DMS 273 (cell line): Measurements from ENCODE around the gene UGP2.
A peak's percentile ranks its signal among the peaks of the same experiment; 100 is the strongest.
"Not testable (repeated sequence)": the region's sequence is repeated elsewhere in the genome, so short reads cannot be mapped to it uniquely, and the experiment has no call there.

Experiments
- DNase-seq: peaks from one replicate; lab custom pipeline; 2025; ENCODE audit not compliant: unreplicated experiment; lab: John Stamatoyannopoulos, UW

Gene UGP2

DNA sequence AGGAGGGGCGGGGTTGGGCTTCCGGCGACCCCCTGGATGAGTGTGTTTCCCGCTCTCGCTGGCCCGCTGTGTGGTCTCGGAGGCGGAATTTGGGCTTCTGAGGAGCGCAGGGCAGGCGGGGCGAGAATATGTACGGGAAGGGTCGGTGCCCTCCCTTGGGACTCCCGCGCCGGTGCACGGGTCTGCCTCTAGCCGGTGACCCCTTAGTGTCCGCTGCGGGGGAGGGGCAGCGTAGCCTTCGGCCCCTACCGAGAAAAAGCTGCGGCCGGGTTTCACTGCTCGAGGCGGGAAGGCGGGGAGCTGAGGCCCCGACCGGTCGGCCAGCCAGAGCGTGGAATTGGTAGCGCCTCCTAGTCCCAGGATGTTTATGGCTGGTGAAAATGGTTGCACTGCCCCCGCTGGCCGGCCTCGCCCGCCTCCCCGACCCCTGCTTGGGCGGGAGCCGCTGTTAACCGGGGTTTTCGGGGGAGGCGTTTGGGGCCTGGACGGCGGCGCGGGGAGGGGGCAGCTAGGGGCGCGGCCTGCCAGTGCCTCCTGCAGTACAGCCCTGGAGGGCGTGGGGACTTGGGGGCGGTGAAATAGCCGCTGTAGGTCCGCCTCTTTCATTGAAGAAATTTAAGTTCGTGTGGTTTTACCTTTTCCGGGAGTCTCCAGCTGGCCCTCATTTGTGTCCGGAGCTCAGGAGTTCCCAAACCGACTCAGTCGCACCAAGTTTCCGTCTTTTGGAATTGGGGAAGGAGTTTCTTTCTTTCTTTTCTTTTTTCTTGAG is at the start of gene UGP2:
Gene UGP2, plus strand, starts transcription at position 643 of the 769 bp plus-strand sequence. CDS start 290 bp downstream, outside the sequence.
- peak; percentile 95 for DNase-seq

GRCh38 chr2:63792530-63792929 is 49.2 kb upstream of the UGP2 start:
- no peak for DNase-seq

DNA sequence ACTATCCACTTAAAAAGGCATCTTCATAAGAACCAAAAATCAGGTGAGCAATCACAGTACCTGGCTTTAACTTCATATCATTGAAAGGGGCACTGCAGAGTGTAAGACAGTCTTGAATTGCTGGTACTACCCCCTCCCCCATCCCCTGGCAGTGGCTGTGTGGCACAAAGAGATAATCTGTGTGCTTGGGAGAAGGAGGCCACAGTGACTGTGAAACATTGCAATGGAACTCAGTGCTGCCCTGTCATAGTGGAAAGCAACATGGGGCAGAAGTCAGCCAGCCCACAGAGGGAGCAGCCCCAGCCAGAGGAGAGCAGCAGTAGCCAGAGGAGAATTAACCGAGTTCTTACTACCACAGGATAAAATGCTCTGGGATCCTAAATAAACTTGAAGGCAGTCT is 45.3 kb upstream of the UGP2 start:
- no peak for DNase-seq

- DNase-seq, result no peak
These were observed 44.9 kb upstream of the UGP2 start for GRCh38 chr2:63796796-63797195.

GRCh38 chr2:63801455-63801854 is 40.2 kb upstream of the UGP2 start:
- no peak for DNase-seq

- no peak for DNase-seq
These were observed 36.3 kb upstream of the UGP2 start for GRCh38 chr2:63805412-63805811.

DNA sequence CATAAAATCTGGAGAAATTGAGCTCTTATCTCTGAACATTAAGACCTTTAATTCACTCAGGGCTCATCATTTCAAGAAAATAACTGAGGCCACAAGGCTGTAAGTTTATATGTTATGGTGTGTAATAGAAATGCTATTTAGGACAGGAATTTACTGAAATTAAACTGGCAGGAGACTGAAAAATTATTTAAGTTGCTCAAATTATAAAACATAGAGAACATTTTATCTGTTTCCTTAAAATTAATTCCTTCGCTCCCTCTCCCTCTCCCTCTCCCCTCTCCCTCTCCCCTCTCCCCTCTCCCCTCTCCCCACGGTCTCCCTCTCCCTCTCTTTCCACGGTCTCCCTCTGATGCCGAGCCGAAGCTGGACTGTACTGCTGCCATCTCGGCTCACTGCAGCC is 33.7 kb upstream of the UGP2 start:
- DNase-seq, result not testable (repeated sequence)

DNA sequence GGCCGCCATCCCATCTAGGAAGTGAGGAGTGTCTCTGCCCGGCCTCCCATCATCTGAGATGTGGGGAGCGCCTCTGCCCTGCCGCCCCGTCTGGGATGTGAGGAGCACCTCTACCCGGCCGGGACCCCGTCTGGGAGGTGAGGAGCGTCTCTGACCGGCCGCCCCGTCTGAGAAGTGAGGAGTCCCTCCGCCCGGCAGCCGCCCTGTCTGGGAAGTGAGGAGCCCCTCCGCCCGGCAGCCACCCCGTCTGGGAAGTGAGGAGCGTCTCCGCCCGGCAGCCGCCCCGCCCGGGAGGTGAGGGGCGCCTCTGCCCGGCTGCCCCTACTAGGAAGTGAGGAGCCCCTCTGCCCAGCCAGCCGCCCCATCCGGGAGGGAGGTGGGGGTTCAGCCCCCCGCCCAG is 32.8 kb upstream of the UGP2 start:
- not testable (repeated sequence) for DNase-seq

GRCh38 chr2:63811063-63811462 is 30.6 kb upstream of the UGP2 start:
- DNase-seq, result no peak

DNA sequence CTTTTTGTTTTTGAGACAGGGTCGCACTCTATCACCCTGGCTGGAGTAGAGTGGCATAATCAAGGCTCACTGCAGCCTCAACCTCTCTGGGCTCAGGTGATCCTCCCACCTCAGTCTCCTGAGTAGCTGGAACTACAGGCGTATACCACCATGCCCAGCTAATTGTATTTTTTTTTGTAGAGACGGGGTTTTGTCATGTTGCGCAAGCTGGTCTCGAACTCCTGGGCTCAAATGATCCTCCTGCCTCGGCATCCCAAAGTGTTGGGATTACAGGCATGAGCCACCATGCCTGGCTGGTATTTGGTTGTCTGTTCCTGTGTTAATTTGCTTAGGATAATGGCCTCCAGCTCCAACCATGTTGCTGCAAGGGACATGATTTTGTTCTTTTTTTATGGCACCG is 29.8 kb upstream of the UGP2 start:
- not testable (repeated sequence) for DNase-seq

- no peak for DNase-seq
These were observed 27.6 kb upstream of the UGP2 start for GRCh38 chr2:63814114-63814513.

- DNase-seq, result no peak
These were observed 24.3 kb upstream of the UGP2 start for GRCh38 chr2:63817382-63817781.

DNA sequence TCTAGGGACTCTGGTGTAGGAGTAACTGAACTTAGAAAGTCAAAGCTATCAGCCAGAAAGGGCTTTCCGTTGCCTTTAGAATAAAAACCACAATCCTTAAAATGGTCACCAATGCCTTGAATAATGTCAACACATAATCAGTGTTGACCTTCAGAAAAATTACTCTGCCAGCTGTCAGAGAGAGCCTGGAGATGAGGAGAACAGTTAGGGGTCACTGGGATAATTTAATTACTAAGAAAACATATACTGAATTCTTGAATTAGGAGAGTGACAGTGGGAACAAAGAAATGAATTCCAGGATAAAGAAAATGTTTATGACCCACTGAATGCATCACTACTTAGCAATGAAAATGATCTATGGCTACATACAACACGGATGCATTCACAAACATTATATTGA is 23.4 kb upstream of the UGP2 start:
- DNase-seq, result no peak

DNA sequence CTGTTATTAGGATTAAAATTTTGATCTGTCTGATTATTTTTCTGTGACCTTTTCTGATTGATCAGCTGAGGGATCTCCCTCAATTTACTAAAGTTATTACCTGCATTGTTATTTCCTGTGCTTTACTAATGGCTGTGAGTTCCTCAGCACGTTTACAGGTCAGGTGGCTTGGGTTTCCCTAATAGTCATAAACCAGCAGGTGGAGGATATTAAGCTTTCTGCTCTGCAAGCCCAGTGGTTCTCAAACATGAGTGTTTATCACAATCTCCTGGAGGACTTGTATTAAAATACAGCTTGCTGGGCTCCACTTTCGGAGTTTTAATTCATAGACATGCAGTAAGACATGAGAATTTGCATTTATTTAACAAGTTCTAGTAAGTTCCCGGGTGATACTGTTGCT is 22.4 kb upstream of the UGP2 start:
- no peak for DNase-seq

- DNase-seq, result peak; percentile 53
These were observed 21.7 kb upstream of the UGP2 start for GRCh38 chr2:63819765-63820717.

DNA sequence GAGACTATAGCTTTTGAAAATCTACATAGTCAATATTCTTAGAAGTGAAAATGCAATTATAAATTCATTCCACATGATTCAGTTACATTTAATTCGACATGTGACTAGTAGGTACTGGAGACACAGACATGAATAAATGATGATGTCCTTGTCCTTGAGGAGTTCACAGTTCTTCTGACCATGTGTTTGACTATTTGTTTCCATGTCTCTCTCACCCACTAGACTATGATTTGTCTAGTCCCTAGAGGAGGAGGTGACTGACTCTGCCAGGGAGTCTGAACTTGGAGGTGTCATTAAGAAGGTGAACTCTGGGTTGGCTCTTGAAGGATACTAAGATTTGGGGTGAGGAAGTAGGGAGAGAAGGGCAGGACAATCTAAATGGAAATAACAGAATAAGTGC is 20.7 kb upstream of the UGP2 start:
- no peak for DNase-seq

GRCh38 chr2:63821396-63821795 is 20.3 kb upstream of the UGP2 start:
- DNase-seq, result no peak

- DNase-seq, result no peak
These were observed 19.2 kb upstream of the UGP2 start for GRCh38 chr2:63822478-63822877.

DNA sequence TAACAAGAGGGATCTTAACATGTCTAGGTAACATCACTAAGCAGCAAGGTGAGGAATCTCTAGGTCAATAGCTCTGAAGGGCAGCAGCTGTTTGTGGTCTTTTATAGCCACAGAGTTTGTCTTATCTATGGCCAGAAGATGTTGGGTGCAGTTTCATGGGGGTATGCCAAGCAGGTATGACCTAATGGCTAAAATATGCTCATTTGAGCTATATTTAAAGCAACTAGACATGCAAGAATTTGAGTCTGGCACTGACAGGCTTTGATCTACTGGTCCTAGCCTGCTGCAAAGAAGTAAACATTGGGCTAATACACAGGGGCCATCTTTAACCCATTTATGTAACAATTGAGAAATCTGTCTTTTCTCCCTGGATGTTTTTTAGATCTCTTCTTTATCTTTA is 13.9 kb upstream of the UGP2 start:
- no peak for DNase-seq

- no peak for DNase-seq
These were observed 10.5 kb upstream of the UGP2 start for GRCh38 chr2:63831176-63831575.

DNA sequence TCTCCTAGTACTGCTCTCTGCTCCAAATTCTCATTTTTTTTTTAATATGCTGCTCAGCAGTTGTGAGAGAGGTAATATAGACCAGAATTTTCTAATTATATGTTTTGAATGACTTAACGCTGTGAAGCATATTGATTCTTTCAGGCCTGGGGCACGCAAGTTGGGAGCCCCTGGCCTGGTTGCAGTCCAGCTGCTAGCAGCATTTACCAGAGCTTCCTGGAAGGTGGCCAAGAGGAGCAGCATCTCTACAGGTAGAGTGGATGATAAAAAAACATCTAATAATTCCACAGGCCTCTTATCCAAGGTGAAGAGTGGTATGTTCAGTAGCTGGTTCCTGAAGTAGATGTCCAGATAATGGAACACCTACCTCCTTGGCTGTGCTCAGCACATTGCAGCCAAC is 7.3 kb upstream of the UGP2 start:
- DNase-seq, result no peak

DNA sequence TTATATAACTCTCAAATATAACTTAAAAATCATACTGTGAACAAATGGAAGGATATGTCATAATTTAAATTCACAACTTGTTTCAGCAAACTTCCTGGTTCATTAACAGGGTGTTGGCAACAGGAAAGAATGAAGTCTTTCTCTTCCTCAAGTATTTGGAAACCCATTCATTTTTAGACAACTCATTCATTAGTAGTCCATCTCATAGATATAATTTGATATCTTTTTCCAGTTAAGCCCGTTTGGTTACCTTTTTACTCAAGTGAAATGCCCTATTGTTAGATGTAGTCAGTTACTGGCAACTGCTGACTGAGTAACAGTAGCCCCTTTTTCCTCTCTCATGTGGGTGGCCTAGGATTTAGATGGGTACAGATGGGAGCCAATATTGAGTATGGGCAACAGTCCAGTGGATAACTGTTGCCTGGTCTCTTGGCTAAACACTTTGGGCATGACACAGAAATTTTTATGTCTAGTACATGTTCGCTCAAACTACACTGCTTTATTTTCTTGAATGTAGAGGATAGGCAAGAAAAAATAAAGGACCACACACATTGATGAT is 4.6 kb upstream of the UGP2 start:
- DNase-seq, result no peak
